Measurements from ENCODE around the gene WNT11. TPM values are rescaled to one million over a fixed set of nuclear protein-coding genes. Genes with fewer than 3 reads are reported as not detected.

WNT11 gene
- total and polyA plus RNA-seq, 2 of the 13 experiments (the other 11 are each of a cell fraction or from before 2014, with no cell fraction given): 0.34 to 0.66 TPM

DNA sequence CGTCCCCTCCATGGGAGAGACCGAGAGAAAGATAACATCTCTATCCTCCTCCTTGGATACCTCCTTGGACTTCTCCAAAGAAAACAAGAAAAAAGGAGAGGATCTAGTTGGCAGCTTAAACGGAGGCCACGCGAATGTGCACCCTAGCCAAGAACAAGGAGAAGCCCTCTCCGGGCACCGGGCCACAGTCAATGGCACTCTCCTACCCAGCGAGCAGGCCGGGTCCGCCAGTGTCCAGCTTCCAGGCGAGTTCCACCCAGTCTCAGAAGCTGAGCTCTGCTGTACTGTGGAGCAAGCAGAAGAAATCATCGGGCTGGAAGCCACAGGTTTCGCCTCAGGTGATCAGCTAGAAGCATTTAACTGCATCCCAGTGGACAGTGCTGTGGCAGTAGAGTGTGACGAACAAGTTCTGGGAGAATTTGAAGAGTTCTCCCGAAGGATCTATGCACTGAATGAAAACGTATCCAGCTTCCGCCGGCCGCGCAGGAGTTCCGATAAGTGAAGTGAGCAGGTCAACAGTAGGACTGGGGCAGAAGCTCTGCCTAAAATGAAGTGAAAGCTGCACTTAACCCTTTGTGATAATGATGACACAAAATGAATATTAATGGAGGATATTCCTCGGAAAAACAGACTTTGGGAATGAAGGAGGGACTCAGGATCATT is 65.3 kb downstream of the WNT11 start:
- ATAC-seq (no peak), DNase-seq (ENCODE audit: low spot score) (no peak), FAIRE-seq (no peak)
- Histone ChIP-seq H3K4me1 (ENCODE audit: insufficient read depth, low read length) (no peaks in the 10 kb centered on the region), H3K27me3 (ENCODE audit: control insufficient read depth in 1 of 2, insufficient read depth in 2 of 2, low read length in 2 of 2) (no peaks in the 10 kb centered on the region), H3K9me3 (ENCODE audit: low read length) (no peaks in the 10 kb centered on the region), H3K9ac (ENCODE audit: insufficient read depth, low read depth, low read length) (no peak overlapping the region), H4K20me1 (ENCODE audit: insufficient read depth, low read length) (no peaks in the 10 kb centered on the region), H3K4me2 (ENCODE audit: low read depth, low read length) (no peak overlapping the region), H3K27ac (ENCODE audit: extremely low read length, insufficient read depth, low read length) (no peak overlapping the region), H3K4me3 (replicated peaks in 1 of 3; ENCODE audit: insufficient read depth in 1 of 3, low read depth in 2 of 3, low read length in 3 of 3) (no peak overlapping the region), H3K36me3 (replicated peaks in 1 of 2; ENCODE audit: control insufficient read depth in 1 of 2, insufficient read depth in 2 of 2, low read length in 2 of 2) (peaks cover 4 to 27% of the 10 kb centered on the region in 2 experiments; a peak in 4 of 5 replicates), H2AFZ (ENCODE audit: low read length) (no peak overlapping the region), H3K79me2 (ENCODE audit: insufficient read depth, low read length) (no peaks in the 10 kb centered on the region)
- TF ChIP-seq, protein P1, sequence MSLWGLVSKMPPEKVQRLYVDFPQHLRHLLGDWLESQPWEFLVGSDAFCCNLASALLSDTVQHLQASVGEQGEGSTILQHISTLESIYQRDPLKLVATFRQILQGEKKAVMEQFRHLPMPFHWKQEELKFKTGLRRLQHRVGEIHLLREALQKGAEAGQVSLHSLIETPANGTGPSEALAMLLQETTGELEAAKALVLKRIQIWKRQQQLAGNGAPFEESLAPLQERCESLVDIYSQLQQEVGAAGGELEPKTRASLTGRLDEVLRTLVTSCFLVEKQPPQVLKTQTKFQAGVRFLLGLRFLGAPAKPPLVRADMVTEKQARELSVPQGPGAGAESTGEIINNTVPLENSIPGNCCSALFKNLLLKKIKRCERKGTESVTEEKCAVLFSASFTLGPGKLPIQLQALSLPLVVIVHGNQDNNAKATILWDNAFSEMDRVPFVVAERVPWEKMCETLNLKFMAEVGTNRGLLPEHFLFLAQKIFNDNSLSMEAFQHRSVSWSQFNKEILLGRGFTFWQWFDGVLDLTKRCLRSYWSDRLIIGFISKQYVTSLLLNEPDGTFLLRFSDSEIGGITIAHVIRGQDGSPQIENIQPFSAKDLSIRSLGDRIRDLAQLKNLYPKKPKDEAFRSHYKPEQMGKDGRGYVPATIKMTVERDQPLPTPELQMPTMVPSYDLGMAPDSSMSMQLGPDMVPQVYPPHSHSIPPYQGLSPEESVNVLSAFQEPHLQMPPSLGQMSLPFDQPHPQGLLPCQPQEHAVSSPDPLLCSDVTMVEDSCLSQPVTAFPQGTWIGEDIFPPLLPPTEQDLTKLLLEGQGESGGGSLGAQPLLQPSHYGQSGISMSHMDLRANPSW (CRISPR knock-in tag; IDR thresholded peaks at IDR 0.05; ENCODE audit: borderline replicate concordance): no peak
- TF ChIP-seq, protein P2, sequence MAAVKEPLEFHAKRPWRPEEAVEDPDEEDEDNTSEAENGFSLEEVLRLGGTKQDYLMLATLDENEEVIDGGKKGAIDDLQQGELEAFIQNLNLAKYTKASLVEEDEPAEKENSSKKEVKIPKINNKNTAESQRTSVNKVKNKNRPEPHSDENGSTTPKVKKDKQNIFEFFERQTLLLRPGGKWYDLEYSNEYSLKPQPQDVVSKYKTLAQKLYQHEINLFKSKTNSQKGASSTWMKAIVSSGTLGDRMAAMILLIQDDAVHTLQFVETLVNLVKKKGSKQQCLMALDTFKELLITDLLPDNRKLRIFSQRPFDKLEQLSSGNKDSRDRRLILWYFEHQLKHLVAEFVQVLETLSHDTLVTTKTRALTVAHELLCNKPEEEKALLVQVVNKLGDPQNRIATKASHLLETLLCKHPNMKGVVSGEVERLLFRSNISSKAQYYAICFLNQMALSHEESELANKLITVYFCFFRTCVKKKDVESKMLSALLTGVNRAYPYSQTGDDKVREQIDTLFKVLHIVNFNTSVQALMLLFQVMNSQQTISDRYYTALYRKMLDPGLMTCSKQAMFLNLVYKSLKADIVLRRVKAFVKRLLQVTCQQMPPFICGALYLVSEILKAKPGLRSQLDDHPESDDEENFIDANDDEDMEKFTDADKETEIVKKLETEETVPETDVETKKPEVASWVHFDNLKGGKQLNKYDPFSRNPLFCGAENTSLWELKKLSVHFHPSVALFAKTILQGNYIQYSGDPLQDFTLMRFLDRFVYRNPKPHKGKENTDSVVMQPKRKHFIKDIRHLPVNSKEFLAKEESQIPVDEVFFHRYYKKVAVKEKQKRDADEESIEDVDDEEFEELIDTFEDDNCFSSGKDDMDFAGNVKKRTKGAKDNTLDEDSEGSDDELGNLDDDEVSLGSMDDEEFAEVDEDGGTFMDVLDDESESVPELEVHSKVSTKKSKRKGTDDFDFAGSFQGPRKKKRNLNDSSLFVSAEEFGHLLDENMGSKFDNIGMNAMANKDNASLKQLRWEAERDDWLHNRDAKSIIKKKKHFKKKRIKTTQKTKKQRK (IDR thresholded peaks at IDR 0.05; ENCODE audit: low read length): no peak
- TF ChIP-seq CBX5 (CRISPR knock-in tag; IDR thresholded peaks at IDR 0.05; ENCODE audit: borderline replicate concordance) (no peak), HNF4A (CRISPR knock-in tag; IDR thresholded peaks at IDR 0.05) (no peak), CREB1 (IDR thresholded peaks at IDR 0.05) (no peak), CREB1 (CRISPR knock-in tag; IDR thresholded peaks at IDR 0.05) (no peak), ZNF235 (CRISPR knock-in tag; IDR thresholded peaks at IDR 0.05; ENCODE audit: borderline replicate concordance) (no peak), CC2D1A (CRISPR knock-in tag; IDR thresholded peaks at IDR 0.05) (no peak), ZNF138 (CRISPR knock-in tag; IDR thresholded peaks at IDR 0.05; ENCODE audit: low read depth) (no peak), RARG (CRISPR knock-in tag; IDR thresholded peaks at IDR 0.05; ENCODE audit: low read depth) (no peak)
- TF ChIP-seq, protein P3, sequence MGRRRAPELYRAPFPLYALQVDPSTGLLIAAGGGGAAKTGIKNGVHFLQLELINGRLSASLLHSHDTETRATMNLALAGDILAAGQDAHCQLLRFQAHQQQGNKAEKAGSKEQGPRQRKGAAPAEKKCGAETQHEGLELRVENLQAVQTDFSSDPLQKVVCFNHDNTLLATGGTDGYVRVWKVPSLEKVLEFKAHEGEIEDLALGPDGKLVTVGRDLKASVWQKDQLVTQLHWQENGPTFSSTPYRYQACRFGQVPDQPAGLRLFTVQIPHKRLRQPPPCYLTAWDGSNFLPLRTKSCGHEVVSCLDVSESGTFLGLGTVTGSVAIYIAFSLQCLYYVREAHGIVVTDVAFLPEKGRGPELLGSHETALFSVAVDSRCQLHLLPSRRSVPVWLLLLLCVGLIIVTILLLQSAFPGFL (CRISPR knock-in tag; IDR thresholded peaks at IDR 0.05): no peak
- ChIA-PET CTCF (ENCODE audit: low intra/inter-chr PET ratio, low total read pairs) (no interaction called here), POLR2A (no interaction called here)
- in situ Hi-C loops (cut with HindIII; ENCODE audit: extremely low pct_ligation_motif_present, low pct_unique_long_range_greater_than_20kb): loop anchor here (10.0 kb wide), 1 partner anchor 64 kb away; the partner anchor contains the start of gene WNT11
- BruUV-seq (replicated peaks): no TSS peak
- intact Hi-C loops (cut with micrococcal nuclease; ENCODE audit: unreplicated experiment): no loop called here
- 95% methylated on average over 22 of the region's 22 CpGs for WGBS (ENCODE audit: low lambda C conversion rate)
